ENCODE measurements around the gene EFCAB9. TPM values are rescaled to one million over a fixed set of nuclear protein-coding genes. Genes with fewer than 3 reads are reported as not detected.

The EFCAB9 gene
- total and polyA plus RNA-seq, 2 of the 13 experiments (the other 11 are each of a cell fraction or from before 2014, with no cell fraction given) = not detected

- FAIRE-seq (no peak), DNase-seq (ENCODE audit: low spot score) (no peak), ATAC-seq (no peak)
- intact Hi-C loops (cut with micrococcal nuclease; ENCODE audit: unreplicated experiment) = no loop called here
- no TSS peak for BruUV-seq (replicated peaks)
- 88% methylated on average over 9 of the region's 9 CpGs for WGBS (ENCODE audit: low lambda C conversion rate)
- H2AFZ ChIP-seq (ENCODE audit: low read length) = no peak overlapping the region
- TF ChIP-seq SOX5 (CRISPR knock-in tag; IDR thresholded peaks at IDR 0.05; ENCODE audit: borderline replicate concordance) (no peak), MAF1 (CRISPR knock-in tag; IDR thresholded peaks at IDR 0.05; ENCODE audit: borderline replicate concordance) (no peak), GZF1 (CRISPR knock-in tag; IDR thresholded peaks at IDR 0.05) (no peak), ZNF570 (CRISPR knock-in tag; IDR thresholded peaks at IDR 0.05; ENCODE audit: borderline replicate concordance) (no peak), ZNF557 (CRISPR knock-in tag; IDR thresholded peaks at IDR 0.05) (no peak), RAD51 (IDR thresholded peaks at IDR 0.05; ENCODE audit: borderline replicate concordance) (no peak), ZNF18 (CRISPR knock-in tag; IDR thresholded peaks at IDR 0.05; ENCODE audit: insufficient replicate concordance) (no peak), ARNT (IDR thresholded peaks at IDR 0.05) (no peak), ONECUT2 (CRISPR knock-in tag; IDR thresholded peaks at IDR 0.05) (no peak), SAFB2 (CRISPR knock-in tag; IDR thresholded peaks at IDR 0.05; ENCODE audit: borderline replicate concordance, low read depth) (no peak), MTA3 (CRISPR knock-in tag; IDR thresholded peaks at IDR 0.05) (no peak), MXD1 (CRISPR knock-in tag; IDR thresholded peaks at IDR 0.05) (no peak), BHLHE40 (IDR thresholded peaks at IDR 0.05; ENCODE audit: low read length) (no peak), PCBP1 (IDR thresholded peaks at IDR 0.05; ENCODE audit: borderline replicate concordance, low read depth, low read length) (no peak), CHD4 (IDR thresholded peaks at IDR 0.05; ENCODE audit: borderline replicate concordance, low read length) (no peak), PHF20 (CRISPR knock-in tag; IDR thresholded peaks at IDR 0.05) (no peak), ZNF276 (CRISPR knock-in tag; IDR thresholded peaks at IDR 0.05; ENCODE audit: low read depth) (no peak), ZNF138 (CRISPR knock-in tag; IDR thresholded peaks at IDR 0.05; ENCODE audit: low read depth) (no peak)
- no peaks in the 10 kb centered on the region for H3K9me3 ChIP-seq (ENCODE audit: low read length)
- H3K27me3 ChIP-seq (ENCODE audit: control insufficient read depth in 1 of 2, insufficient read depth in 2 of 2, low read length in 2 of 2) = no peaks in the 10 kb centered on the region
- no peak overlapping the region for H3K9ac ChIP-seq (ENCODE audit: insufficient read depth, low read depth, low read length)
- peaks cover 31% of the 10 kb centered on the region for H3K4me1 ChIP-seq (ENCODE audit: insufficient read depth, low read length)
- H3K4me2 ChIP-seq (ENCODE audit: low read depth, low read length) = no peak overlapping the region
- H3K4me3 ChIP-seq (replicated peaks in 1 of 3; ENCODE audit: insufficient read depth in 1 of 3, low read depth in 2 of 3, low read length in 3 of 3) = no peak overlapping the region
- H3K27ac ChIP-seq (ENCODE audit: extremely low read length, insufficient read depth, low read length) = no peak overlapping the region
- in situ Hi-C loops (cut with HindIII; ENCODE audit: extremely low pct_ligation_motif_present, low pct_unique_long_range_greater_than_20kb) = no loop called here
- H4K20me1 ChIP-seq (ENCODE audit: insufficient read depth, low read length) = no peaks in the 10 kb centered on the region
- no peaks in the 10 kb centered on the region for H3K36me3 ChIP-seq (replicated peaks in 1 of 2; ENCODE audit: control insufficient read depth in 1 of 2, insufficient read depth in 2 of 2, low read length in 2 of 2)
- POLR2A ChIA-PET = no interaction called here
- no peaks in the 10 kb centered on the region for H3K79me2 ChIP-seq (ENCODE audit: insufficient read depth, low read length)
- CTCF ChIA-PET (ENCODE audit: low intra/inter-chr PET ratio, low total read pairs) = no interaction called here
Observed at GRCh38 chr5:172170251-172170701, 23.7 kb upstream of the EFCAB9 start.
